NK-92 (cell line): ENCODE data around the gene PRR35.

Experiments
- DNase-seq: peaks from one replicate; lab custom pipeline; 2025; ENCODE audit not compliant: unreplicated experiment; lab: John Stamatoyannopoulos, UW

Gene PRR35

DNA sequence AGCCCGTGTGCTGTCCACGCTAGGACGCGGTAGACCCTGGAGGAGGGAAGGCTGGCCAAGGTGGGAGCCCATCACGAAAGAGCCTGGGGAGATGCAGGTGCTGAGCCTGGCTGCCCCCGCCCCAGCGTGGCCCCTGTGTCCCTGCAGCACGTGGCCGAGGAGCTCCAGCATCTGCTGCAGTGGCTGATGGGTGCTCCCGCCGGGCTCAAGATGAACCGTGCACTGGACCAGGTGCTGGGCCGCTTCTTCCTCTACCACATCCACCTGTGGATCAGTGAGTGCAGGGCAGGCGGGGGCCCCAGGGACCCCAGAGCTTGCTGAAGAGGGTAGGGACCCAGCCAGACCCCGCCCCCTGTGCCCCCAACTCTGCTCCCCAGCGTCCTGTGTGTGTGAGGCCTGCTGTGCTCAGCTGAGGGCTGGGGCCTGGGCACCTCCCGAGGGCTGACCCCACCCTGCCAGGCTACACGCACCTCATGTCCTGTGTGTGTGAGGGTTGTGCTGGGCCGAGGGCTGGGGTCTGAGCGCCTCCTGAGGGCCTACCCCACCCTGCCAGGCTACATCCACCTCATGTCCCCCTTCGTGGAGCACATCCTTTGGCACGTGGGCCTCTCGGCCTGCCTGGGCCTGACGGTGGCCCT is 18.2 kb downstream of the PRR35 start:
- no peak for DNase-seq

DNA sequence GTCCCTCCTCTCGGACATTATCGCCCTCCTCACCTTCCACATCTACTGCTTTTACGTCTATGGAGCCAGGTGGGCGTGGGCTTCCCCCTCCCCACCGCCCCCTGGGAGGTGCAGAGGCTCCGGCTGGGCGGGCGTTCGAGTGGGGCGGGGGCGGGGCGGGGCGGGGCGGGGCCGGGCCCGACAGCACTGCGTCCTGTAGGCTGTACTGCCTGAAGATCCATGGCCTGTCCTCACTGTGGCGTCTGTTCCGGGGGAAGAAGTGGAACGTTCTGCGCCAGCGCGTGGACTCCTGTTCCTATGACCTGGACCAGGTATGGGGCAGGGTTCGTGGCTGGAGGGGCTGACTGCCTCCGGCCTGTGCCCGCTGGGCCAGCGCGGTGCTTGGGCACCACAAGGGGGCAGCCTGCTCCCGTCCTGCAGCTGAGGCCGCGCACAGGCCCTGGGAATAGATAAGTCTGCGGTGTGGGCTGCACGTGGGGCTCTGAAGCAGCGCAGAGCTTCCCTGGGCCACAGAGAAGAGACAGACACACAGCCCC is 18.7 kb downstream of the PRR35 start:
- no peak for DNase-seq

- DNase-seq: no peak
Measured at GRCh38 chr16:580141-580945, 20.1 kb downstream of the PRR35 start.

DNA sequence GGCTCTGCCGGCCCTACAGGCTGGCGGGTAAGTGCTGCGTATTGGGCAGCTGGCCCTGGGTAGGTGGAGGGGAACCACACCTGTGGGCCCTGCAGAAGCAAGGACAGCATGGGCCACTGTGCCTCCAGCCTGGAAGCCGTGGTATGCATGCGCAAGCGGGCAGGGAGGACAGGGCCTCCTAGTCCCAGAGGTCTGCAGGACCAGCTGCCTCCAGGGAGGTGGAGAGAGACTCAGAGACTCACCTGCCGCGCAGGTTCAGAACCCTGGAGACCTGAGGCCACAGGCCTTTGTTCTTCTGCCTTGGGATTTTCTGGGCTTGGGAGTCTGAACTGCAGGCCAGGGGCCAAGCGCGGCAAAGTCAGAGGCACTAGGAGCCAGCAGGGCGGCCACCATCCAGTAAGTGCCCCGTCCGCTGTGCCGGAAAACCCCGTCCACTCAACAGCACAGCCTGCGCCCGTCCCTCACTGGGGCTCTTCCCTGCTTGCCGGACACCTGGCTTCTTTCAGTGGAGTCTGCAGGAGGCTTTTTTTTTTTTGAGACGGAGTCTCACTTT is 20.8 kb downstream of the PRR35 start:
- DNase-seq: no peak

DNA sequence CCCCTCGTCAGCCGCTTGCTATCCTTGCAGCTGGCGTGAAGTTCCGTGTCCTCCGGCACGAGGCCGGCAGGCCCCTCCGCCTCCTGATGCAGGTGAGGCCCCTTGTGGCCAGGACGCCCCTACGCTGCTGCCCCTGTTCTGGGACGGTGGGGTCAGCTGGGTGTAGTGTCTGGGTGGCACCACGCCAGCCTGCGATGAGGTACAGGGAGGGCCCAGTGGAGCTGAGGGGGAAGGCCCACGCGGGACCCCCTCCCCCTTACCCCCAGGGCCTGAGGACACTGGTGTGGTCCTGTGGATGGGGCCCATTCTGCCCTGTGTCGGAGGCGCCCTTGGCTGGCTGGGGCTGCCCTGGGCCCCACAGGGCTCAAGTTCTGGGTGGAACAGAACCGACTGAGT is 22.0 kb downstream of the PRR35 start:
- no peak for DNase-seq

DNA sequence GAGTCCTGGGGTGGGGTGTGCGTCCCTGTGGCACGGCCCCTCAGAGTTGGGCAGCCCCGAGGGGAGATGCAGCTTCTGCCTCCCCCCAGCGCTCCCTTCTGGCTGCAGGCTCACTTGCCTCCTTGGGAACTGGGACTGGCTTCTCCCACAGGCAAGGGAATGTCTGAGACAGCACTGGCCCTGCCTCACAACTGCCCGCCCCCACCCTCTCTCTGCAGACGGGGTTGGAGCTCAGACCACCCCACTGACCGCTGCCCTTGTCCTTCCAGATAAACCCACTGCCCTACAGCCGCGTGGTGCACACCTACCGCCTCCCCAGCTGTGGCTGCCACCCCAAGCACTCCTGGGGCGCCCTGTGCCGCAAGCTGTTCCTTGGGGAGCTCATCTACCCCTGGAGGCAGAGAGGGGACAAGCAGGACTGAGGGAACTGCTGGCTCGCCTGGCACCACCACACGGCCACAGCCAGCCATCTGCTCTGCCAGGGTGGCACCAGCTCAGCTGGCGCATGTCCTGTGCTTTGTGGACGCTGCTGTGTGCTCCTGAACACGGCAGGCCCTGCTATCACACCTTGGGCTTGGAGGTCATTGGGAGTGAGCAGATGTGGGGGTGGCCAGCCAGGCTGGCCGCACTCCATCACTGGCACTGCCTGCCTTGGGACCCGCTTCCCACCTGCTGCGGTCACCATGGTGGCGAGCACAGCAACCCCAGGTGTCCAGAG is 22.6 kb downstream of the PRR35 start:
- DNase-seq: no peak

GRCh38 chr16:583470-583814 is 23.2 kb downstream of the PRR35 start:
- DNase-seq: no peak

DNA sequence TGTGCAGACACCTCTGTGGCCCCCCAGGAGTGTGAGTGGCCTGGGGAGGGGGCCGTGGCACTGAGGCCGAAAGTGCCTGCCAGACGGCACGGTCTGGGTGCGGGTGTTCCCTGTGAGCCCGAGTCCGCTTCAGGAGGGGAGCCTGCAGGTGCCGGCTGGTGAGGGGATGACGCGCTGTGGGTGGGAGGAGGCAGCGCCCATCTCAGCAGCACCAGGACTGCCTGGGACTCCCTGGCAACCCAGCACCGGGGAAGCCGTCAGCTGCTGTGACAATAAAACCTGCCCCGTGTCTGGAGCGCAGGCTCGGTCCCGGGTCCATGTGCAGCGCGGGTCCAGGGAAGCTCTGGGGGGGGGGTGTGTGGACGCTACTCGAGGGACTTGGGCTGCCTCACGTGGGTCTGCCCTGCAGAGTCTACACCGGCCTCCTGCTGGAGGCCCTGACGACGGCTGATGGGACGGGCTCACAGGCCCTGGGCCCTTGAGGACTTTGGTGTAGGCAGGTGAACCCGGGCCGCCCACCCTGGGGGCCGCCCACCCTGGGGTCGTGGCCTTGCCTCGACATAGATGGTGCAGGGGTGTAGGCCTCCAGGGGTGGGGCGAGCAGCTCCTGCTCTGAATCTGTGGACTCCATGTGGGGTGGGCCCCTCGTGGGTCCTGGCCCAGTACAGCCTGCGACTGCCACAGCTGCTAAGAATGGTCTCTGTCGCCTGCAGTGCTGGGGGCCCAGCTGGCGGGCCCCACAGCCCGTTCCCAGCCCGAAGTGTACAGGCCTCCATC is 23.8 kb downstream of the PRR35 start:
- no peak for DNase-seq

GRCh38 chr16:585351-585750 is 25.2 kb downstream of the PRR35 start:
- DNase-seq: no peak

DNA sequence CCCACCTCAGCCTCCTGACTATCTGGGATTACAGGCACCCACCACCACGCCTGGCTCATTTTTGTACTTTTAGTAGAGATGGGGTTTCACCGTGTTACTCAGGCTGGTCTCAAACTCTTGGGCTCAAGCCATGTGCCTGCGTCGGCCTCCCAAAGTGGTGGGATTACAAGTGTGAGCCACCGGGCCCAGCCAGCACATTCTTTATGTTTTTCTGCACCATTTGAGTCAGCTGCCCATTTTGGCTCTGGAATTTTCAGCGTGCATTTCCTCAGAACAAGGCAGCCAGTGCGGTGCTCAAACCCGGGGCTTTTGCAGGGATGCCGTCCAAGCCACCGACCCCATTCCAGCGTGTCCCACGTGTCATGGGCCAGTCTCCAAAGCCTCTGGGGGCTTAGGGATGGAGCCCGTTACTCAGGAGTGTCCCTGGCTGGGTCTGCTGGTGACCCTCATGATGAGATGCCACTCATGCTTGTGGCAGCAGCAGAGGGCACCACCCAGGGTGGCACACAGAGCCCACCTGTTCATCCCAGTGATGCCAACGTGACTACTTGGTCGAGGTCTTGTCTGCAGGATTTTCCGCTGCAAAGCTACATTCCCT is 26.0 kb downstream of the PRR35 start:
- no peak for DNase-seq

- no peak for DNase-seq
Measured at GRCh38 chr16:586645-587590, 26.7 kb downstream of the PRR35 start.

DNA sequence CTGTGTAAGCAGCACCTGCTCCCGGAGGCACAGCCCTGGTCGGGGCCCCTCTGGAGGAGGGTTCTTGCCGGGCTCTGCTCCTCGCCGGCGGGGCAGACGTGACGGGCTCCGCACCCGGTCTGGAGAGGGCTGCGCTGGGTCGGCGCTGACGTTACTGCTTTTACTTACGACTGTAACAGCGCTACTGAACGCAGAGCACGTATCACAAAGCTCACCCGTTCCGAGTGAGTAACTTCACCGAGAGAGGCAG is 28.4 kb downstream of the PRR35 start:
- DNase-seq: no peak

GRCh38 chr16:588889-589657 is 28.9 kb downstream of the PRR35 start:
- DNase-seq: peak; percentile 84

GRCh38 chr16:589658-590187 is 29.5 kb downstream of the PRR35 start, which contains the start of gene RAB40C:
Gene RAB40C, plus strand, starts transcription at chr16:590066. Its CDS starts 226 bp downstream, at chr16:590292.
- DNase-seq: peak; percentile 96

DNA sequence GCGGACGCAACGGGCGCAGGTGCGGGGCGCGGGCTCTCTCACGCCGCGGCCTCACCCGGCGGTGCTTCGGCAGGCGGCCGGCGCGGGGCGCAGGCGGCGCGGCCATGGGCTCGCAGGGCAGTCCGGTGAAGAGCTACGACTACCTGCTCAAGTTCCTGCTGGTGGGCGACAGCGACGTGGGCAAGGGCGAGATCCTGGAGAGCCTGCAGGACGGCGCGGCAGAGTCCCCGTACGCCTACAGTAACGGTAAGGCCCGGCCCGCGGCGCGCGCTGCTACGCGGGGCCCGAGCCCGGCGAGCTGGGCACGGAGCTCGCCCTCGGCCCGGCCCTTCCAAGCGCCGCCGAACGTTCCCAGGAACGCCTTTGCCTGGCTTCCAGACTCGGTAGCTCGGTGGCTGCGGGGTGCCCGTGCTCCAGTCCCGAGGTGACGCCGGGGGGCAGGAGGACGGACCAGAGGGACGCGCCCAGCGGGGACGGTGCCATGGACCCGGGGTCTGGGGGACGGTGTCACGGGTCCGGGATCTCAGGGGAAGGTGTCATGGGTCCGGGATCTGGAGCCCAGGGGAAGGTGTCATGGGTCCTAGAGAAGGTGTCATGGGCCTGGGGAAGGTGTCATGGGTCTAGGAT is 30.1 kb downstream of the PRR35 start:
- no peak for DNase-seq

DNA sequence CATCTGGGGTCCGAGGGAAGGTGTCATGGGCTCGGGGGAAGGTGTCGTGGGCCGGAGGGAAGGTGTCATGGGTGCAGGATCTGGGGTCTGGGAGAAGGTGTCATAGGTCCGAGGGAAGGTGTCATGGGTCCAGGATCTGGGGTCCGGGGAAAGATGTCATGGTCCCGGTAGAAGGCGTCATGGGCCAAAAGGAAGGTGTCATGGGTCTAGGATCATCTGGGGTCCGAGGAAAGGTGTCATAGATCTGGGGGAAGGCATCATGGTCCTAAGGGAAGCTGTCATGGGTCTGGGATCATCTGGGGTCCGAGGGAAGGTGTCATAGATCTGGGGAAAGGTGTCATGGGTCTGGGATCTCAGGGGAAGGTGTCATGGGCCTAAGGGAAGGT is 30.6 kb downstream of the PRR35 start:
- DNase-seq: no peak

DNA sequence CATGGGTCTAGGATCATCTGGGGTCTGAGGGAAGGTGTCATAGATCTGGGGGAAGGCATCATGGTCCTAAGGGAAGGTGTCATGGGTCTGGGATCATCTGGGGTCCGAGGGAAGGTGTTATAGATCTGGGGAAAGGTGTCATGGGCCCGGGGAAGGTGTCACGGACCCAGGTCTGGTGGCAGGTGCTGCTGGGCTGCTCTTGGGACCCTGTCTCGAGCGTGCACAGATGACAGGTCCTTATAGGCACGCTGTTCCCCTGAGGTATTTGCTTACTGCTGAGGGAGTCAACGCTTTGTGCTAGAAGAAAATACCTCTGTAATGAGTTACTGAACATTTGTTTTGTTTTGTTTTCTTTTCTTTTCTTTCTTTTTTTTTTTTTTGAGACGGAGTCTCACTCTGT is 31.0 kb downstream of the PRR35 start:
- no peak for DNase-seq

- no peak for DNase-seq
Measured at GRCh38 chr16:591892-592517, 31.8 kb downstream of the PRR35 start.
